WTC11 (cell line): ENCODE data around the gene DDC.

ENCODE experiments used
- ATF1 ChIP-seq: sonication (generic); formaldehyde crosslinking; IDR thresholded peaks from 2 replicates; pipeline ENCODE4 v1.8.1; 2023; ENCODE audit warnings: mild to moderate bottlenecking, moderate library complexity, missing genetic modification reagents
- ESRRA ChIP-seq: sonication (generic); formaldehyde crosslinking; IDR thresholded peaks from 2 replicates; pipeline ENCODE4 v1.8.1; 2022; ENCODE audit warnings: mild to moderate bottlenecking, missing genetic modification reagents, borderline replicate concordance
- FOXJ3 ChIP-seq: sonication (generic); formaldehyde crosslinking; IDR thresholded peaks from 2 replicates; pipeline ENCODE4 v1.9.0; 2021; ENCODE audit warnings: missing genetic modification reagents, mild to moderate bottlenecking, borderline replicate concordance
- IRF2 ChIP-seq: sonication (generic); formaldehyde crosslinking; IDR thresholded peaks from 2 replicates; pipeline ENCODE4 v1.8.0; 2022; ENCODE audit warnings: low read depth, missing genetic modification reagents, borderline replicate concordance
- MAX ChIP-seq: sonication (generic); formaldehyde crosslinking; IDR thresholded peaks from 2 replicates; pipeline ENCODE4 v1.8.0; 2022; ENCODE audit warnings: mild to moderate bottlenecking, missing genetic modification reagents
- NFYB ChIP-seq: sonication (generic); formaldehyde crosslinking; conservative IDR thresholded peaks from 2 replicates; pipeline ENCODE4 v1.8.0; 2022; ENCODE audit warnings: low read depth, missing genetic modification reagents
- SP1 ChIP-seq: sonication (generic); formaldehyde crosslinking; conservative IDR thresholded peaks from 2 replicates; pipeline ENCODE4 v1.8.1; 2022; ENCODE audit warnings: missing genetic modification reagents
- ZNF232 ChIP-seq: sonication (generic); formaldehyde crosslinking; IDR thresholded peaks from 2 replicates; pipeline ENCODE4 v1.8.0; 2022; ENCODE audit warnings: mild to moderate bottlenecking, missing genetic modification reagents
- ZNF317 ChIP-seq: sonication (generic); formaldehyde crosslinking; IDR thresholded peaks from 2 replicates; pipeline ENCODE4 v1.8.1; 2023; ENCODE audit warnings: low read depth, mild to moderate bottlenecking, moderate library complexity, missing genetic modification reagents, borderline replicate concordance
- ZNF423 ChIP-seq: fragments of 250-450 bp; sonication (Bioruptor Pico); IDR thresholded peaks from 2 replicates; pipeline ENCODE4 v2.1.2; 2022; ENCODE audit warnings: mild to moderate bottlenecking, moderate library complexity
- TF ChIP-seq, protein P1 (sequence below): fragments of 200-600 bp; IDR thresholded peaks from 2 replicates; pipeline ENCODE4 v1.8.0; 2022; ENCODE audit warnings: antibody characterized with exemption
- TF ChIP-seq, protein P2 (sequence below): sonication (generic); formaldehyde crosslinking; IDR thresholded peaks from 2 replicates; pipeline ENCODE4 v1.8.0; 2022; ENCODE audit warnings: mild to moderate bottlenecking, missing genetic modification reagents
- TF ChIP-seq, protein P3 (sequence below): sonication (generic); formaldehyde crosslinking; IDR thresholded peaks from 2 replicates; pipeline ENCODE4 v1.8.1; 2022; ENCODE audit warnings: missing genetic modification reagents, borderline replicate concordance
- TF ChIP-seq, protein P4 (sequence below): sonication (generic); formaldehyde crosslinking; IDR thresholded peaks from 2 replicates; pipeline ENCODE4 v1.8.0; 2022; ENCODE audit warnings: missing genetic modification reagents

GRCh38 chr7:50411332-50411731 is 153.9 kb downstream of the DDC start:
- no peak for TF ChIP-seq ZNF317 (CRISPR knock-in tag)
- no peak for TF ChIP-seq ZNF232 (CRISPR knock-in tag)
- TF ChIP-seq ZNF423 (CRISPR knock-in tag): no peak
- TF ChIP-seq ATF1 (CRISPR knock-in tag): no peak
- TF ChIP-seq MAX (CRISPR knock-in tag): no peak
- no peak for TF ChIP-seq SP1
- TF ChIP-seq FOXJ3: no peak
- TF ChIP-seq, protein P1, sequence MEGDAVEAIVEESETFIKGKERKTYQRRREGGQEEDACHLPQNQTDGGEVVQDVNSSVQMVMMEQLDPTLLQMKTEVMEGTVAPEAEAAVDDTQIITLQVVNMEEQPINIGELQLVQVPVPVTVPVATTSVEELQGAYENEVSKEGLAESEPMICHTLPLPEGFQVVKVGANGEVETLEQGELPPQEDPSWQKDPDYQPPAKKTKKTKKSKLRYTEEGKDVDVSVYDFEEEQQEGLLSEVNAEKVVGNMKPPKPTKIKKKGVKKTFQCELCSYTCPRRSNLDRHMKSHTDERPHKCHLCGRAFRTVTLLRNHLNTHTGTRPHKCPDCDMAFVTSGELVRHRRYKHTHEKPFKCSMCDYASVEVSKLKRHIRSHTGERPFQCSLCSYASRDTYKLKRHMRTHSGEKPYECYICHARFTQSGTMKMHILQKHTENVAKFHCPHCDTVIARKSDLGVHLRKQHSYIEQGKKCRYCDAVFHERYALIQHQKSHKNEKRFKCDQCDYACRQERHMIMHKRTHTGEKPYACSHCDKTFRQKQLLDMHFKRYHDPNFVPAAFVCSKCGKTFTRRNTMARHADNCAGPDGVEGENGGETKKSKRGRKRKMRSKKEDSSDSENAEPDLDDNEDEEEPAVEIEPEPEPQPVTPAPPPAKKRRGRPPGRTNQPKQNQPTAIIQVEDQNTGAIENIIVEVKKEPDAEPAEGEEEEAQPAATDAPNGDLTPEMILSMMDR: no peak
- no peak for TF ChIP-seq NFYB (CRISPR knock-in tag)
- TF ChIP-seq, protein P2, sequence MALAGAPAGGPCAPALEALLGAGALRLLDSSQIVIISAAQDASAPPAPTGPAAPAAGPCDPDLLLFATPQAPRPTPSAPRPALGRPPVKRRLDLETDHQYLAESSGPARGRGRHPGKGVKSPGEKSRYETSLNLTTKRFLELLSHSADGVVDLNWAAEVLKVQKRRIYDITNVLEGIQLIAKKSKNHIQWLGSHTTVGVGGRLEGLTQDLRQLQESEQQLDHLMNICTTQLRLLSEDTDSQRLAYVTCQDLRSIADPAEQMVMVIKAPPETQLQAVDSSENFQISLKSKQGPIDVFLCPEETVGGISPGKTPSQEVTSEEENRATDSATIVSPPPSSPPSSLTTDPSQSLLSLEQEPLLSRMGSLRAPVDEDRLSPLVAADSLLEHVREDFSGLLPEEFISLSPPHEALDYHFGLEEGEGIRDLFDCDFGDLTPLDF: no peak
- TF ChIP-seq, protein P3, sequence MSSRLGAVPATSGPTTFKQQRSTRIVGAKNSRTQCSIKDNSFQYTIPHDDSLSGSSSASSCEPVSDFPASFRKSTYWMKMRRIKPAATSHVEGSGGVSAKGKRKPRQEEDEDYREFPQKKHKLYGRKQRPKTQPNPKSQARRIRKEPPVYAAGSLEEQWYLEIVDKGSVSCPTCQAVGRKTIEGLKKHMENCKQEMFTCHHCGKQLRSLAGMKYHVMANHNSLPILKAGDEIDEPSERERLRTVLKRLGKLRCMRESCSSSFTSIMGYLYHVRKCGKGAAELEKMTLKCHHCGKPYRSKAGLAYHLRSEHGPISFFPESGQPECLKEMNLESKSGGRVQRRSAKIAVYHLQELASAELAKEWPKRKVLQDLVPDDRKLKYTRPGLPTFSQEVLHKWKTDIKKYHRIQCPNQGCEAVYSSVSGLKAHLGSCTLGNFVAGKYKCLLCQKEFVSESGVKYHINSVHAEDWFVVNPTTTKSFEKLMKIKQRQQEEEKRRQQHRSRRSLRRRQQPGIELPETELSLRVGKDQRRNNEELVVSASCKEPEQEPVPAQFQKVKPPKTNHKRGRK: no peak
- no peak for TF ChIP-seq IRF2 (CRISPR knock-in tag)
- no peak for TF ChIP-seq ESRRA (CRISPR knock-in tag)
- TF ChIP-seq, protein P4, sequence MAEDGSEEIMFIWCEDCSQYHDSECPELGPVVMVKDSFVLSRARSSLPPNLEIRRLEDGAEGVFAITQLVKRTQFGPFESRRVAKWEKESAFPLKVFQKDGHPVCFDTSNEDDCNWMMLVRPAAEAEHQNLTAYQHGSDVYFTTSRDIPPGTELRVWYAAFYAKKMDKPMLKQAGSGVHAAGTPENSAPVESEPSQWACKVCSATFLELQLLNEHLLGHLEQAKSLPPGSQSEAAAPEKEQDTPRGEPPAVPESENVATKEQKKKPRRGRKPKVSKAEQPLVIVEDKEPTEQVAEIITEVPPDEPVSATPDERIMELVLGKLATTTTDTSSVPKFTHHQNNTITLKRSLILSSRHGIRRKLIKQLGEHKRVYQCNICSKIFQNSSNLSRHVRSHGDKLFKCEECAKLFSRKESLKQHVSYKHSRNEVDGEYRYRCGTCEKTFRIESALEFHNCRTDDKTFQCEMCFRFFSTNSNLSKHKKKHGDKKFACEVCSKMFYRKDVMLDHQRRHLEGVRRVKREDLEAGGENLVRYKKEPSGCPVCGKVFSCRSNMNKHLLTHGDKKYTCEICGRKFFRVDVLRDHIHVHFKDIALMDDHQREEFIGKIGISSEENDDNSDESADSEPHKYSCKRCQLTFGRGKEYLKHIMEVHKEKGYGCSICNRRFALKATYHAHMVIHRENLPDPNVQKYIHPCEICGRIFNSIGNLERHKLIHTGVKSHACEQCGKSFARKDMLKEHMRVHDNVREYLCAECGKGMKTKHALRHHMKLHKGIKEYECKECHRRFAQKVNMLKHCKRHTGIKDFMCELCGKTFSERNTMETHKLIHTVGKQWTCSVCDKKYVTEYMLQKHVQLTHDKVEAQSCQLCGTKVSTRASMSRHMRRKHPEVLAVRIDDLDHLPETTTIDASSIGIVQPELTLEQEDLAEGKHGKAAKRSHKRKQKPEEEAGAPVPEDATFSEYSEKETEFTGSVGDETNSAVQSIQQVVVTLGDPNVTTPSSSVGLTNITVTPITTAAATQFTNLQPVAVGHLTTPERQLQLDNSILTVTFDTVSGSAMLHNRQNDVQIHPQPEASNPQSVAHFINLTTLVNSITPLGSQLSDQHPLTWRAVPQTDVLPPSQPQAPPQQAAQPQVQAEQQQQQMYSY (CRISPR knock-in tag): no peak
